Smooth muscle cell (in vitro differentiated cells): Measurements from ENCODE around the gene SHPK. TPM values are rescaled to one million over a fixed set of nuclear protein-coding genes. Genes with fewer than 3 reads are reported as not detected.
A peak's percentile ranks its signal among the peaks of the same experiment; 100 is the strongest.

Experiments
- DNase-seq: peaks from one replicate; lab custom pipeline; 2025; ENCODE audit not compliant: unreplicated experiment; lab: John Stamatoyannopoulos, UW
- H2AFZ ChIP-seq: fragments of 200-600 bp; sonication (generic); 2 replicates; pipeline ENCODE4 v1.6.0; 2016; ENCODE audit warnings: antibody characterized with exemption, low read depth, mild to moderate bottlenecking
- H3F3A ChIP-seq: fragments of 200-600 bp; sonication (generic); 2 replicates; pipeline ENCODE4 v1.6.0; 2017; ENCODE audit warnings: antibody characterized with exemption, low read depth
- H3K27ac ChIP-seq: fragments of 200-600 bp; sonication (generic); 2 replicates; pipeline ENCODE4 v1.5.1; 2016; ENCODE audit warnings: low read depth, mild to moderate bottlenecking
- H3K27me3 ChIP-seq: fragments of 200-600 bp; sonication (generic); 2 replicates; pipeline ENCODE4 v1.6.1; 2016; ENCODE audit warnings: low read depth, mild to moderate bottlenecking
- H3K36me3 ChIP-seq: fragments of 200-600 bp; sonication (generic); 2 replicates; pipeline ENCODE4 v1.5.1; 2016; ENCODE audit warnings: low read depth
- H3K4me1 ChIP-seq: fragments of 200-600 bp; sonication (generic); 2 replicates; pipeline ENCODE4 v1.5.1; 2016; ENCODE audit warnings: low read depth
- H3K4me2 ChIP-seq: fragments of 200-600 bp; sonication (generic); 2 replicates; pipeline ENCODE4 v1.6.0; 2016; ENCODE audit warnings: mild to moderate bottlenecking
- H3K4me3 ChIP-seq: fragments of 200-600 bp; sonication (generic); 2 replicates; pipeline ENCODE4 v1.5.1; 2016; ENCODE audit warnings: mild to moderate bottlenecking
- H3K79me2 ChIP-seq: fragments of 200-600 bp; sonication (generic); 2 replicates; pipeline ENCODE4 v1.6.0; 2016; ENCODE audit warnings: low read depth, mild to moderate bottlenecking
- H3K9ac ChIP-seq: fragments of 200-600 bp; sonication (generic); 2 replicates; pipeline ENCODE4 v1.6.0; 2016; ENCODE audit warnings: low read depth
- H3K9me3 ChIP-seq: fragments of 200-600 bp; sonication (generic); replicated peaks from 2 replicates; pipeline ENCODE4 v1.5.1; 2016; ENCODE audit warnings: low read depth
- H4K20me1 ChIP-seq: fragments of 200-600 bp; sonication (generic); 2 replicates; pipeline ENCODE4 v1.6.0; 2016; ENCODE audit warnings: low read depth
- WGBS: methylation state at CpG from one replicate; pipeline ENCODE4 v1.1.7; 2016; ENCODE audit warnings: low lambda C conversion rate; 5-methylcytosine and 5-hydroxymethylcytosine counted together
- polyA plus RNA-seq: library from polyadenylated mRNA; unstranded; fragments of >200 nt; fragmentation: Nextera tagmentation; extraction: Ambion mirVana; gene quantifications from 2 replicates; pipeline ENCODE4 v1.2.1, GENCODE V29; 2016
- total RNA-seq: library from RNA; depleted of rRNA; stranded (reverse); fragments of >200 nt; gene quantifications from 2 replicates; pipeline ENCODE4 v1.2.3, GENCODE V29; 2014
- TF ChIP-seq, protein P1 (sequence below): fragments of 200-600 bp; sonication (generic); IDR thresholded peaks from 2 replicates; pipeline ENCODE4 v1.5.1; 2017; ENCODE audit warnings: borderline replicate concordance, mild to moderate bottlenecking, antibody characterized with exemption; ENCODE audit not compliant: insufficient read depth, poor library complexity, severe bottlenecking

SHPK gene
- total and polyA plus RNA-seq, 2 experiments from 2014 or later: 5.3 to 9.5 TPM

DNA sequence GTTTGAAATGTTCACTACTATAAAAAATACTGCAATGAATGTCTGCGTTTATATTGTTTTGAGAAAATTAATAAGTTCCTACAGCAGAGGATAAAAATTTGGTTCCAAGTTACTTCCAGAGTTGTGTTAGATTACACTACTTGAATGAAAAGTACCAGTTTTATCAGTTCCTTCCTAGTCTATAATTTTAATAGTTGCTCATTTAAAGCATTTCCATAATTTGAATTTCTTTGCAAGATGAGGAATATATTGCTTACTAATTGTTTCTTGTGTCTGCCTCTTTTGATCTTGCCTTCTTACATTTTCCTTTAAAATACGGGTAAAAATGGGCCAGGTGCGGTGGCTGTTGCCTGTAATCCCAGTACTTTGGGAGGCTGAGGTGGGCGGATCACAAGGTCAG lies 36.5 kb upstream of the SHPK start:
- H3K9me3 ChIP-seq: no peaks in the 10 kb centered on the region
- H4K20me1 ChIP-seq: peaks cover 13% of the 10 kb centered on the region
- no peak for DNase-seq
- TF ChIP-seq, protein P1, sequence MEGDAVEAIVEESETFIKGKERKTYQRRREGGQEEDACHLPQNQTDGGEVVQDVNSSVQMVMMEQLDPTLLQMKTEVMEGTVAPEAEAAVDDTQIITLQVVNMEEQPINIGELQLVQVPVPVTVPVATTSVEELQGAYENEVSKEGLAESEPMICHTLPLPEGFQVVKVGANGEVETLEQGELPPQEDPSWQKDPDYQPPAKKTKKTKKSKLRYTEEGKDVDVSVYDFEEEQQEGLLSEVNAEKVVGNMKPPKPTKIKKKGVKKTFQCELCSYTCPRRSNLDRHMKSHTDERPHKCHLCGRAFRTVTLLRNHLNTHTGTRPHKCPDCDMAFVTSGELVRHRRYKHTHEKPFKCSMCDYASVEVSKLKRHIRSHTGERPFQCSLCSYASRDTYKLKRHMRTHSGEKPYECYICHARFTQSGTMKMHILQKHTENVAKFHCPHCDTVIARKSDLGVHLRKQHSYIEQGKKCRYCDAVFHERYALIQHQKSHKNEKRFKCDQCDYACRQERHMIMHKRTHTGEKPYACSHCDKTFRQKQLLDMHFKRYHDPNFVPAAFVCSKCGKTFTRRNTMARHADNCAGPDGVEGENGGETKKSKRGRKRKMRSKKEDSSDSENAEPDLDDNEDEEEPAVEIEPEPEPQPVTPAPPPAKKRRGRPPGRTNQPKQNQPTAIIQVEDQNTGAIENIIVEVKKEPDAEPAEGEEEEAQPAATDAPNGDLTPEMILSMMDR: no peak
- no peaks in the 10 kb centered on the region for H3K36me3 ChIP-seq
- 98% methylated on average over 4 of the region's 4 CpGs for WGBS
- no peak overlapping the region for H3K27ac ChIP-seq
- no peak overlapping the region for H3K4me2 ChIP-seq
- H3K9ac ChIP-seq: no peak overlapping the region
- H3K4me1 ChIP-seq: peaks cover 4% of the 10 kb centered on the region
- no peaks in the 10 kb centered on the region for H3F3A ChIP-seq
- H3K27me3 ChIP-seq: no peaks in the 10 kb centered on the region
- no peak overlapping the region for H2AFZ ChIP-seq
- H3K79me2 ChIP-seq: peaks cover 24% of the 10 kb centered on the region
- no peak overlapping the region for H3K4me3 ChIP-seq

DNA sequence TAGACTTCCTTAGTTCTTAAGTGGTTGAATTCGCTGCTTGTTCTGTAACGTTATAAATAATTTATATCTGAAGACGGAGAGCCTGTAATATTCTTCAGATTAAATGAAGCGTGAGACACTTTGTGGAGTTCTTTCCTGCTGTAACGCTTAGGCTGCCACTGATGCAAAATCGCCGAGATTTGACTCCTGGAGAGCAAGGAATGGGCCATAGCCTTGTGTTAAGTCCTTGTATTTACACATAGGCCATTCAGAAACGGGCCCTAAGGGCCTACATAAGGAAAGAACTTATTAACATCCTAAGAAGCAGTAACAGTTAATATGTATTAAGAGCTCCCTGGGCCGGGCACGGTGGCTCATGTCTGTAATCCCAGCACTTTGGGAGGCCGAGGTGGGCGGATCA lies 33.5 kb upstream of the SHPK start:
- H4K20me1 ChIP-seq: peaks cover 43% of the 10 kb centered on the region
- no peaks in the 10 kb centered on the region for H3K36me3 ChIP-seq
- WGBS: 53% methylated on average over 12 of the region's 12 CpGs
- H3K9ac ChIP-seq: peak overlapping the region; percentile 89
- TF ChIP-seq, protein P1: no peak
- peak overlapping the region; percentile 90 for H3K4me2 ChIP-seq
- no peaks in the 10 kb centered on the region for H3K27me3 ChIP-seq
- H3K27ac ChIP-seq: no peak overlapping the region
- H3K9me3 ChIP-seq: no peaks in the 10 kb centered on the region
- no peak for DNase-seq
- no peak overlapping the region for H2AFZ ChIP-seq
- peak overlapping the region; percentile 69 for H3K4me3 ChIP-seq
- peaks cover 42% of the 10 kb centered on the region for H3K79me2 ChIP-seq
- H3K4me1 ChIP-seq: peaks cover 9% of the 10 kb centered on the region
- H3F3A ChIP-seq: peaks cover 5% of the 10 kb centered on the region

DNA sequence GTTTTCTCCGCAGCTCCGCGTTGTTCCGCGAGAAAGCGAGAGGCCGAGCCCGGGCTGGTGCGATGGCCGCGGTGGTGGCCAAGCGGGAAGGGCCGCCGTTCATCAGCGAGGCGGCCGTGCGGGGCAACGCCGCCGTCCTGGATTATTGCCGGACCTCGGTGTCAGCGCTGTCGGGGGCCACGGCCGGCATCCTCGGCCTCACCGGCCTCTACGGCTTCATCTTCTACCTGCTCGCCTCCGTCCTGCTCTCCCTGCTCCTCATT lies 33.0 kb upstream of the SHPK start:
- peaks cover 48% of the 10 kb centered on the region for H4K20me1 ChIP-seq
- H3K9ac ChIP-seq: peak overlapping the region; percentile 89
- H3K27ac ChIP-seq: peak overlapping the region; percentile 70
- 1% methylated on average over 28 of the region's 32 CpGs for WGBS
- peaks cover 42% of the 10 kb centered on the region for H3K79me2 ChIP-seq
- no peaks in the 10 kb centered on the region for H3K27me3 ChIP-seq
- no peak for DNase-seq
- H3K4me1 ChIP-seq: peaks cover 9% of the 10 kb centered on the region
- peak overlapping the region; percentile 90 for H3K4me2 ChIP-seq
- TF ChIP-seq, protein P1: no peak
- H3K36me3 ChIP-seq: no peaks in the 10 kb centered on the region
- no peaks in the 10 kb centered on the region for H3K9me3 ChIP-seq
- peaks cover 6% of the 10 kb centered on the region for H3F3A ChIP-seq
- peak overlapping the region; percentile 69 for H3K4me3 ChIP-seq
- H2AFZ ChIP-seq: no peak overlapping the region

DNA sequence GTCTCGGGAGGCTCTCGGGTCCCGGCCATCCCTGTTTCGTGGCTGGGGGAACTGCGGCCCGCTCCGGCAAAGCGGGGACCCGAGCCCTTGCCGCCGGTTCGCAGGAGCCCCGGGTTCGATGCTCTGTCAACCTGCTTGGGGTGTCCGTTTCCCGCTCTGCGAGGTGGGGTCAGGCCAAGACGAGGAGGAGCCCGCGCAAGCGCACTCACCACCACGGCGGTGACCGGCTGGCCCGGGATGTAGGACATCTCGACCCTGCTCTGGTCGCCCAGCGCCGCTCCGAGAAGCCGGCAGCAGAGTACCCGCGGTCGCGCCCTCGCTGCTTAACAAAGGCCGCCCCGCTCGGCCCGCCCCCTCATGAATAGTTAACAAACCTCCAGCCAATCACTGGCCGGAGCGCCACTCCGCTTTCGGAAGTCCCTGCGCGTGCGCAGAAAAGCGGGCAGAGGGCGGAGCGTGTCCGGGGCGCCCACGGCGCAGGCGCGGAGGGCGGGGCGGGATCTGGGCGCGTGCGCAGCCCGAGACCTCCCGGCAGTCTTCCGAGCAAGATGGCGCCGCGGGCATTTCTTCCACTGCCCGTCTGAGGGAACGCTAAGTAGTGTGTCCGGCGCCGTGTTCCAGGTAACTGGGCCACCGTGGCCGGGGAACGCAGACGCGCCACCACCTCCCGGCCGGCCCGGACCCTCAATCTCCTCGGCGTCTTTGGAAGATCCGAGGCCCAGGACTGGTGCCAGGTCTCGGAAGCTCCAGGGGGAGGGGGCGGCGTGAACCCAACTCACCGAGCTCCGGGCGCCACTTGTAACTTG lies 32.4 kb upstream of the SHPK start, which contains the start of the genes EMC6 and TAX1BP3:
Gene EMC6 (plus strand): TSS at position 534 of the 806 bp plus-strand sequence. CDS start 335 bp downstream, outside the sequence.
Gene TAX1BP3 (minus strand): TSS at position 300 of the 806 bp plus-strand sequence. CDS start 52 bp downstream, at position 248.
- peak within 1 kb of the TSS; percentile 93 for H3K4me2 ChIP-seq
- peaks cover 42% of the 10 kb centered on the region for H3K79me2 ChIP-seq
- peak within 1 kb of the TSS; percentile 57 for H2AFZ ChIP-seq
- H3K36me3 ChIP-seq: no peaks in the 10 kb centered on the region
- peak within 1 kb of the TSS; percentile 96 for H3K9ac ChIP-seq
- no peaks in the 10 kb centered on the region for H3K9me3 ChIP-seq
- peaks cover 6% of the 10 kb centered on the region for H3F3A ChIP-seq
- no peaks in the 10 kb centered on the region for H3K27me3 ChIP-seq
- H3K4me3 ChIP-seq: peak within 1 kb of the TSS; percentile 69
- H3K4me1 ChIP-seq: peaks cover 9% of the 10 kb centered on the region
- H3K27ac ChIP-seq: peak within 1 kb of the TSS; percentile 97
- DNase-seq: peak; percentile 97
- H4K20me1 ChIP-seq: peaks cover 53% of the 10 kb centered on the region
- TF ChIP-seq, protein P1: no peak
- under 1% methylated on average over 85 of the region's 89 CpGs for WGBS
